NCI-H1092 treated with DMSO at 0.1 percent for 48 hours (cell line): ENCODE measurements around the gene NUP133.
"Not testable (repeated sequence)": the region's sequence is repeated elsewhere in the genome, so short reads cannot be mapped to it uniquely, and the experiment has no call there.

ENCODE experiments used
- DNase-seq: peaks from one replicate; lab custom pipeline; 2025; lab: John Stamatoyannopoulos, UW

The NUP133 gene

GRCh38 chr1:229448845-229449244, 59.3 kb downstream of the NUP133 start:
- DNase-seq: no peak

DNA sequence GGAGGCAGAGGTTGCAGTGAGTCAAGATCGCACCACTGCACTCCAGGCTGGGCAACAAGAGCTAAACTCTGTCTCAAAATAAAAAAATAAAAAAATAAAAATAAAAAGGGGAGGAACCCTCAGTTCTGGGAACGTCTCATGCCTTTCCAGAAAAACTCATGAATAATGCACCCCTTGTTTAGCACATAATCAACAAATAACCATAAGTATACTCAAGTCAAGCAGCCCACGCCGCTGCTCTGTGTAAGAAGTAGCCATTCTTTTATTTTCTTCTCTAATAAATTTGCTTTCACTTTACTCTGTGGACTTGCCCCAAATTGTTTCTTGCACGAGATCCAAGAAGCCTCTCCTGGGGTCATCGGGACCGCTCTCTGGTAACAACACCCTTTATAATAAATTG, 59.8 kb downstream of the NUP133 start:
- no peak for DNase-seq

GRCh38 chr1:229447809-229448252, 60.3 kb downstream of the NUP133 start:
- no peak for DNase-seq

GRCh38 chr1:229445828-229446227, 62.3 kb downstream of the NUP133 start:
- DNase-seq: no peak

DNA sequence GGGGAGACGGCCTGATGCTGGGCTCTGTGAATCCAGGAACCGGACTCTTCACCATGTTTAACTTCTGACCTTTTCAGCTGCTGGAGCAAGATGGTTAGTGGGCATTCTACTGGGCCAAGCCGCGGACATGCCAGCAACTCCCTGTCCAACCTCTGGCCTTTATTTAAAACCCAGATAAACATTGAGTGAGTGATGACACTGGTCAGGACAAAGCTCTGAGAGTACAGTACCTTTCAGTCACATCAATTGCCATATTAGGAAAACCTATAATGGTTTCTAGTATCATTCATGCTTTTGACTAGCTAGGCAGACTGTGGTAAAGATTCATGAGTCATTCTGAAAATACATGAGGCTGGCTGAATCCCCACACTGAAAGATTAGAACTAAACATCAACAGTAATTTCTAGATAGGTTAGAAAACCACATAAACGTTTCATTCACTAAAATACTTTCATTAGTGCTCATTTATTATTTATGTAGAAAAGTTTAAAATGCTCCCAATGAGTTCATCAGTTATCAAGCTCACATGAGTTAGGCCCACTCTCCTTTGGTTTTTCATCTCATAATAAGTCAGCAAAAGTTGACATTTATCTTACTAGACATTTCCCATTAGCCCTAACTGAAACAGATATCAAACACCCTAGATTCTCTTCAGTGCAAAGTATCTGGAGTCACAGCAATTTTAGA, 67.1 kb downstream of the NUP133 start:
- no peak for DNase-seq

- no peak for DNase-seq
Measured at GRCh38 chr1:229438021-229438420, 70.1 kb downstream of the NUP133 start.

DNA sequence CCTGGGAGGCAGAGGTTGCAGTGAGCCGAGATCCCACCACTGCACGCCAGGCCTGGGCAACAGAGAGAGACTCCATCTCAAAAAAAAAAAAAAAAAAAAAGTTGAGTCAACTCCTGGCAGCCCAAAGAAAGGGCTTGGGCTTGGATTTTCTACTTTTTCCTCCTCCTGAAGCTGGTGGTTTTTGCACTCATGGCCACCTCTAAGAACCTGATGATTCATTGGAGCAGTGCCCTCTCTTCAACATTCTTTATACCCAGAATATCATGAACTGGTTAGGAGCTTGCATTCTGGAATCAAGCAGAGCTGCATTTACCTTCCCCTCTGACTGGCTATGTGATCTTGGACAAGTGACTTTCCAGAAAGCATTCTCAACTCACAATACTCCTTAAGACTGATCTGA, 70.7 kb downstream of the NUP133 start:
- no peak for DNase-seq

- no peak for DNase-seq
Measured at GRCh38 chr1:229436201-229436600, 71.9 kb downstream of the NUP133 start.

DNA sequence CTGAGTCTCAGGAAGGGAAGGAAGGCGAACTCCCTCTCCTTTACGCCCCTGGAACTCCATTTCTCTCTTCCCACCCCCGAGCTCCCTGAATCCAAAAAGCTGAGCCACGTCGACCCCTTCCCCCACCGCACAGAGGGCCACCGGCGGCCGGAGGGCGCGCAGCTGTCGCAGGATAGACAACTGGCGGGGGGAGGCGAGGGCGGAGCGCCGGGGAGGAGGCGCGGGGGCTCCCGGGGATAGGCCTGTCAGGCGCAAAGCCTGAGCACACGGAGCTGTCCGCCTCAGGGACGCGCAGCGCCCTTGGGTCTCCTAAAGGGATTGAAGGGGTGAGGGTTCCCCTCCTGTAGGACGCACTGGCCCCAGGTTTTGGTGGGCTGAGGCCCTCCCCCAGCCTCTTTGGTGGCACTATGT, 73.5 kb downstream of the NUP133 start:
- DNase-seq: peak; percentile 72

GRCh38 chr1:229434005-229434640, 74.0 kb downstream of the NUP133 start, which contains the start of gene ACTA1:
TSS of gene ACTA1 (minus strand) at chr1:229434094. CDS start at chr1:229433115, 979 bp downstream.
- DNase-seq: no peak

- DNase-seq: no peak
Measured at GRCh38 chr1:229433364-229434004, 74.7 kb downstream of the NUP133 start.

GRCh38 chr1:229432905-229433304, 75.2 kb downstream of the NUP133 start:
- DNase-seq: no peak

DNA sequence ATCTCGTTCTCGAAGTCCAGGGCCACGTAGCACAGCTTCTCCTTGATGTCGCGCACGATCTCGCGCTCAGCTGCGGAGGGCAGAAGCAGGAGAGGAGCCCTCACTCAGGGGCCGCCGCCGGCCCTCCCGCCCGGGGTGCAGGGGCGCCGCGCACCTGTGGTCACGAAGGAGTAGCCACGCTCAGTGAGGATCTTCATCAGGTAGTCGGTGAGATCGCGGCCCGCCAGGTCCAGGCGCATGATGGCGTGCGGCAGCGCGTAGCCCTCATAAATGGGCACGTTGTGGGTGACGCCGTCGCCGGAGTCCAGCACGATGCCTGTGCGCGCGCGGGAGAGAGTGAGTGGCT, 76.1 kb downstream of the NUP133 start:
- no peak for DNase-seq

- DNase-seq: no peak
Measured at GRCh38 chr1:229431284-229432115, 76.6 kb downstream of the NUP133 start.

- no peak for DNase-seq
Measured at GRCh38 chr1:229430761-229431283, 77.3 kb downstream of the NUP133 start.

DNA sequence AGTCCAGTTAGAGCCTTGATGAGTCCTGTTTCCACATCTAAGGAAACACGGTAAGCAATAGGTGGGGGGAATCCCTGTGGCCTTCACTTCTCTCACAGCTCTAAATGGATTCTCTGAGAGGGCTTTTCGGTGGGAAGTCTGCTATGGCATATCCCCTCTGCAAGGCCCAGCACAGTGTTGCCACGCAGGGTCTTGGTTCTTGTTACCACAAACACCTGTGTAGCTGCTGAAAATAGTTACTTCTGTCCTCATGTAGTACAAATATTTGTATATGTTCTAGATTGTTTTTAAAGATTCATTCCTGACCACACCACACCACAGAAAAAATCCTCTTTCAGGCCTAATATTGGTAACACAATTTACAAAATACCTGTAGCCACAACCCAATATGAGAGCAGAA, 79.9 kb downstream of the NUP133 start:
- DNase-seq: no peak

DNA sequence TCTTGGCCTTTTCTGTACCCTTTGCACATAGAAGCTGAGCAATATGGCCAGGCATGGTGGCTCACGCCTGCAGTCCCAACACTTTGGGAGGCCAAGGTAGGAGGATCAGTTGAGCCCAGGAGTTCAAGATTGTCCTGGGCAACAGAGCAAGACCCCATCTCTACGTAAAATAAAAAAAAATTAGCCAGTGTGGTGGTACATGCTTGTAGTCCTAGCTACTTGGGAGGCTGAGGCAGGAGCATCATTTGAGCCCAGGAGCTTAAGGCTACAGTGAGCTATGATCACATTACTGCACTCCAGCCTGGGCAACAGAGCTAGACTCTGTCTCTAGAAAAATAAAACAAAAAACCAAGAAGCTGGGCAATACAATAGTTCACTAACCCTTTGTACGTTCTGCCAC, 80.6 kb downstream of the NUP133 start:
- no peak for DNase-seq

GRCh38 chr1:229425564-229426159, 82.5 kb downstream of the NUP133 start:
- no peak for DNase-seq

DNA sequence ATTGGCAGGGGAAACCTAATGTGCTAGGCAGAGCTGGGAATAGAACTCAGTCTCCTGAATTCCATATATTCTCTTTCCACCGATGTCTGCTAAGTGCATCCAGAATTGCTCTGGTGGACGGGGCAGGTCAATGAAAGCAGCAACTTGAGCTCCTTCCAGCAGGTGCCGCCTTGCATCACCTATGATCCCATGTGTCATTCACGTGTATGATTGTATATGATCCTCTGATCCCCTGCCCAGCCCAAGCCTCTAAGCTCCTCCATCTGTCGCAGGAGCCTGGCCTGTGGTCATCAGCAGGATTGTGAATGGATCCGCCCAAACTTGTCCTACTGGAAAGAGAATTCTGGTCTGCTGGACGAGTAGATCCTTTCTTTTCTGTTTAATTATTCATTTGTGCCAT, 87.4 kb downstream of the NUP133 start:
- no peak for DNase-seq

- no peak for DNase-seq
Measured at GRCh38 chr1:229420224-229420623, 87.9 kb downstream of the NUP133 start.

- not testable (repeated sequence) for DNase-seq
Measured at GRCh38 chr1:229418586-229418985, 89.6 kb downstream of the NUP133 start.

- DNase-seq: not testable (repeated sequence)
Measured at GRCh38 chr1:229412810-229413209, 95.3 kb downstream of the NUP133 start.
